GM12892 (cell line): ENCODE data around the gene CMC1.

ENCODE experiments used
- POLR2A ChIP-seq: IDR thresholded peaks from 2 replicates; pipeline ENCODE4 v1.6.1; 2011; ENCODE audit warnings: low read depth, low read length, control low read depth
- POLR2AphosphoS5 ChIP-seq: IDR thresholded peaks from 2 replicates; pipeline ENCODE4 v1.6.1; 2011; ENCODE audit warnings: low read depth, low read length, control low read depth

GRCh38 chr3:28198161-28198560 is 43.3 kb upstream of the CMC1 start:
- no peak for TF ChIP-seq POLR2A
- no peak for TF ChIP-seq POLR2AphosphoS5
